DND-41 (cell line): ENCODE results near the gene CNTN5.

ENCODE experiments used
- ATAC-seq: fragments of 200-7000 bp; cut with Tn5 transposase; 3 replicates; pipeline ENCODE4 v1.9.1; 2021; ENCODE audit warnings: low read depth; ENCODE audit not compliant: insufficient read depth
- DNase-seq: peaks from one replicate; pipeline ENCODE4 v3.0.0-alpha.2; 2020
- H2AFZ ChIP-seq: 2 replicates; pipeline ENCODE4 v1.6.0; 2012; ENCODE audit warnings: low read depth, low read length
- H3K27ac ChIP-seq: 2 replicates; pipeline ENCODE4 v1.5.1; 2012; ENCODE audit warnings: low read length, inconsistent platforms
- H3K27me3 ChIP-seq: fragments of 200-600 bp; sonication (generic); 2 replicates; pipeline ENCODE4 v1.6.0; 2012; ENCODE audit warnings: low read length, mild to moderate bottlenecking, inconsistent platforms; ENCODE audit not compliant: insufficient read depth, poor library complexity
- H3K36me3 ChIP-seq: 2 replicates; pipeline ENCODE4 v1.5.1; 2012; ENCODE audit warnings: low read length, inconsistent platforms; ENCODE audit not compliant: insufficient read depth
- H3K4me1 ChIP-seq: 2 replicates; pipeline ENCODE4 v1.5.1; 2012; ENCODE audit warnings: mild to moderate bottlenecking, low read length; ENCODE audit not compliant: insufficient read depth
- H3K4me2 ChIP-seq: 2 replicates; pipeline ENCODE4 v1.6.0; 2012; ENCODE audit warnings: mild to moderate bottlenecking, moderate library complexity, low read length, inconsistent platforms; ENCODE audit not compliant: insufficient read depth
- H3K4me3 ChIP-seq, 2 experiments: fragments of 200-600 bp in 1 of 2; shearing (Covaris generic) in 1 of 2; 2 replicates each; pipeline ENCODE4 v1.5.1; 2012 to 2016; ENCODE audit warnings: inconsistent platforms in 2 of 2, low read length in 2 of 2, mild to moderate bottlenecking in 2 of 2, low read depth in 1 of 2, moderate library complexity in 1 of 2
- H3K79me2 ChIP-seq: 2 replicates; pipeline ENCODE4 v1.6.0; 2012; ENCODE audit warnings: low read length, inconsistent platforms; ENCODE audit not compliant: insufficient read depth
- H3K9ac ChIP-seq: 2 replicates; pipeline ENCODE4 v1.6.0; 2012; ENCODE audit warnings: low read depth, mild to moderate bottlenecking, inconsistent platforms, low read length, moderate library complexity
- H3K9me3 ChIP-seq: 2 replicates; pipeline ENCODE4 v1.5.1; 2012; ENCODE audit warnings: low read length, moderate library complexity, mild to moderate bottlenecking, inconsistent platforms; ENCODE audit not compliant: insufficient read depth, severe bottlenecking
- H4K20me1 ChIP-seq: 2 replicates; pipeline ENCODE4 v1.6.0; 2012; ENCODE audit warnings: low read length; ENCODE audit not compliant: insufficient read depth
- CTCF ChIP-seq: IDR thresholded peaks from 2 replicates; pipeline ENCODE4 v1.5.1; 2012; ENCODE audit warnings: borderline replicate concordance, low read length, moderate library complexity, mild to moderate bottlenecking; ENCODE audit not compliant: poor library complexity, severe bottlenecking; ENCODE audit errors: extremely low read depth
- EZH2 ChIP-seq: IDR thresholded peaks from 3 replicates; pipeline ENCODE4 v1.6.1; 2012; ENCODE audit warnings: borderline replicate concordance, low read depth, mild to moderate bottlenecking, moderate library complexity, low read length, inconsistent platforms; ENCODE audit not compliant: severe bottlenecking

The CNTN5 gene

GRCh38 chr11:99494065-99494464 lies 473.3 kb downstream of the CNTN5 start:
- ATAC-seq, result no peak
- TF ChIP-seq CTCF, result no peak
- TF ChIP-seq EZH2, result no peak
- Histone ChIP-seq H3K27ac (no peak overlapping the region), H3K9me3 (no peaks in the 10 kb centered on the region), H4K20me1 (no peaks in the 10 kb centered on the region), H3K9ac (no peak overlapping the region), H3K79me2 (no peaks in the 10 kb centered on the region), H3K36me3 (no peaks in the 10 kb centered on the region), H3K4me3 (no peak overlapping the region), H3K4me2 (no peak overlapping the region), H3K4me1 (no peaks in the 10 kb centered on the region), H2AFZ (no peak overlapping the region), H3K27me3 (no peaks in the 10 kb centered on the region)
- no peak for DNase-seq

- Histone ChIP-seq H3K36me3 (no peaks in the 10 kb centered on the region), H4K20me1 (no peaks in the 10 kb centered on the region), H3K9ac (no peak overlapping the region), H3K4me1 (no peaks in the 10 kb centered on the region), H3K27ac (no peak overlapping the region), H2AFZ (no peak overlapping the region), H3K27me3 (no peaks in the 10 kb centered on the region), H3K4me3 (no peak overlapping the region), H3K9me3 (no peaks in the 10 kb centered on the region), H3K4me2 (no peak overlapping the region), H3K79me2 (no peaks in the 10 kb centered on the region)
- DNase-seq, result no peak
- TF ChIP-seq EZH2 (no peak), CTCF (no peak)
- ATAC-seq, result no peak
Observed at GRCh38 chr11:99501655-99502054, 480.9 kb downstream of the CNTN5 start.

GRCh38 chr11:99505316-99505715 lies 484.6 kb downstream of the CNTN5 start:
- Histone ChIP-seq H3K4me1 (no peaks in the 10 kb centered on the region), H3K27ac (no peak overlapping the region), H3K4me2 (no peak overlapping the region), H4K20me1 (no peaks in the 10 kb centered on the region), H3K9ac (no peak overlapping the region), H3K9me3 (no peaks in the 10 kb centered on the region), H3K27me3 (no peaks in the 10 kb centered on the region), H2AFZ (no peak overlapping the region), H3K36me3 (no peaks in the 10 kb centered on the region), H3K4me3 (no peak overlapping the region), H3K79me2 (no peaks in the 10 kb centered on the region)
- TF ChIP-seq EZH2, result no peak
- no peak for ATAC-seq
- no peak for DNase-seq

- ATAC-seq, result no peak
Observed at GRCh38 chr11:99505831-99506230, 485.1 kb downstream of the CNTN5 start.

More at GRCh38 chr11:99505831-99506230, 485.1 kb downstream of the CNTN5 start:
- no peak overlapping the region for H3K27ac ChIP-seq
- H3K4me2 ChIP-seq, result no peak overlapping the region
- H3K27me3 ChIP-seq, result no peaks in the 10 kb centered on the region
- no peak for DNase-seq
- H4K20me1 ChIP-seq, result no peaks in the 10 kb centered on the region
- H3K36me3 ChIP-seq, result no peaks in the 10 kb centered on the region
- no peaks in the 10 kb centered on the region for H3K4me1 ChIP-seq
- no peak overlapping the region for H3K9ac ChIP-seq
- no peak for TF ChIP-seq EZH2
- TF ChIP-seq CTCF, result no peak
- H3K79me2 ChIP-seq, result no peaks in the 10 kb centered on the region
- no peak overlapping the region for H3K4me3 ChIP-seq
- H2AFZ ChIP-seq, result no peak overlapping the region
- no peaks in the 10 kb centered on the region for H3K9me3 ChIP-seq
